ENCODE results near the gene AP4S1.
"Not testable (repeated sequence)": the region's sequence is repeated elsewhere in the genome, so short reads cannot be mapped to it uniquely, and the experiment has no call there.

Gene AP4S1

GRCh38 chr14:31090883-31091764 is 65.7 kb downstream of the AP4S1 start:
- no peak for DNase-seq

GRCh38 chr14:31092160-31092708 is 66.8 kb downstream of the AP4S1 start:
- DNase-seq: no peak

- DNase-seq: not testable (repeated sequence)
Observed at GRCh38 chr14:31093884-31094839, 68.7 kb downstream of the AP4S1 start.

GRCh38 chr14:31095817-31096216 is 70.4 kb downstream of the AP4S1 start:
- DNase-seq: not testable (repeated sequence)

- DNase-seq: no peak
Observed at GRCh38 chr14:31096255-31096654, 70.8 kb downstream of the AP4S1 start.

- DNase-seq: no peak
Observed at GRCh38 chr14:31097081-31097480, 71.6 kb downstream of the AP4S1 start.

GRCh38 chr14:31106768-31107167 is 81.3 kb downstream of the AP4S1 start:
- DNase-seq: no peak

- no peak for DNase-seq
Observed at GRCh38 chr14:31109257-31109656, 83.8 kb downstream of the AP4S1 start.

- no peak for DNase-seq
Observed at GRCh38 chr14:31110872-31111271, 85.4 kb downstream of the AP4S1 start.

- no peak for DNase-seq
Observed at GRCh38 chr14:31113794-31114193, 88.3 kb downstream of the AP4S1 start.

GRCh38 chr14:31118892-31119291 is 93.4 kb downstream of the AP4S1 start:
- DNase-seq: no peak

- DNase-seq: no peak
Observed at GRCh38 chr14:31122098-31122611, 96.7 kb downstream of the AP4S1 start.

- DNase-seq: no peak
Observed at GRCh38 chr14:31122921-31123320, 97.5 kb downstream of the AP4S1 start.

GRCh38 chr14:31124197-31124596 is 98.7 kb downstream of the AP4S1 start:
- DNase-seq: no peak

GRCh38 chr14:31125231-31125630 is 99.8 kb downstream of the AP4S1 start:
- DNase-seq: no peak

GRCh38 chr14:31126680-31127079 is 101.2 kb downstream of the AP4S1 start:
- DNase-seq: no peak

- DNase-seq: no peak
Observed at GRCh38 chr14:31127690-31128089, 102.2 kb downstream of the AP4S1 start.

GRCh38 chr14:31128601-31129526 is 103.4 kb downstream of the AP4S1 start:
- DNase-seq: no peak

- no peak for DNase-seq
Observed at GRCh38 chr14:31133133-31133532, 107.7 kb downstream of the AP4S1 start.

- no peak for DNase-seq
Observed at GRCh38 chr14:31137214-31137889, 111.9 kb downstream of the AP4S1 start.

GRCh38 chr14:31138301-31138700 is 112.9 kb downstream of the AP4S1 start:
- DNase-seq: no peak

Data from NCI-H510A (cell line).